Stimulated activated CD8-positive, alpha-beta memory T cell treated with anti-CD3 and anti-CD28 coated beads, Interleukin-7, amount 100 ng/mL, for 4 hours (primary cell): Measurements from ENCODE around the gene GTF2IRD2.
"Not testable (repeated sequence)": the region's sequence is repeated elsewhere in the genome, so short reads cannot be mapped to it uniquely, and the experiment has no call there.

ENCODE experiments used
- DNase-seq, 2 donors: peaks; one replicate each; pipeline ENCODE4 v3.0.0-alpha.2; 2020; ENCODE audit warnings: low read depth in 2 of 2

The GTF2IRD2 gene

GRCh38 chr7:74788369-74789150 is 62.8 kb downstream of the GTF2IRD2 start:
- peak; percentile 87 to 91 for DNase-seq

GRCh38 chr7:74783595-74783994 is 67.8 kb downstream of the GTF2IRD2 start:
- not testable (repeated sequence) for DNase-seq

GRCh38 chr7:74781746-74782145 is 69.7 kb downstream of the GTF2IRD2 start:
- DNase-seq, result not testable (repeated sequence)

GRCh38 chr7:74779053-74779452 is 72.4 kb downstream of the GTF2IRD2 start:
- not testable (repeated sequence) for DNase-seq

GRCh38 chr7:74775111-74775510 is 76.3 kb downstream of the GTF2IRD2 start:
- not testable (repeated sequence) for DNase-seq

GRCh38 chr7:74773760-74774750 is 77.3 kb downstream of the GTF2IRD2 start, which contains the start of gene NCF1:
Gene NCF1, plus strand, starts transcription at chr7:74774011. Its CDS starts 21 bp downstream, at chr7:74774032.
- not testable (repeated sequence) for DNase-seq

- not testable (repeated sequence) for DNase-seq
These were observed 79.3 kb downstream of the GTF2IRD2 start for GRCh38 chr7:74772093-74772492.

GRCh38 chr7:74770062-74770461 is 81.3 kb downstream of the GTF2IRD2 start:
- not testable (repeated sequence) for DNase-seq

GRCh38 chr7:74766991-74767390 is 84.4 kb downstream of the GTF2IRD2 start:
- not testable (repeated sequence) for DNase-seq

- not testable (repeated sequence) for DNase-seq
These were observed 84.9 kb downstream of the GTF2IRD2 start for GRCh38 chr7:74766509-74766908.

- not testable (repeated sequence) for DNase-seq
These were observed 86.0 kb downstream of the GTF2IRD2 start for GRCh38 chr7:74765205-74765918.

GRCh38 chr7:74758982-74759381 is 92.4 kb downstream of the GTF2IRD2 start:
- not testable (repeated sequence) for DNase-seq

GRCh38 chr7:74758268-74758667 is 93.1 kb downstream of the GTF2IRD2 start:
- not testable (repeated sequence) for DNase-seq

GRCh38 chr7:74756673-74757072 is 94.7 kb downstream of the GTF2IRD2 start:
- DNase-seq, result not testable (repeated sequence)

- DNase-seq, result not testable (repeated sequence)
These were observed 97.4 kb downstream of the GTF2IRD2 start for GRCh38 chr7:74753921-74754482.
